IMR-90 (cell line): ENCODE data around the gene ZBTB47. TPM values are rescaled to one million over a fixed set of nuclear protein-coding genes. Genes with fewer than 3 reads are reported as not detected.

Experiments used
- ATAC-seq: fragments of 200-7000 bp; cut with Tn5 transposase; 2 replicates; pipeline ENCODE4 v1.9.1; 2020; ENCODE audit warnings: low read depth, mild to moderate bottlenecking, moderate library complexity
- BruUV-seq: library from RNA; stranded (reverse); fragments of 400-500 nt; replicated peaks from 2 replicates; lab custom pipeline; 2021; lab: Mats Ljungman, UMichigan
- CTCF ChIA-PET: fragments of 300-600 bp; formaldehyde crosslinking; extraction: SDS; loops from one replicate; lab custom pipeline; 2021; ENCODE audit warnings: antibody characterized with exemption; lab: Yijun Ruan, JAX
- POLR2A ChIA-PET: fragments of 300-600 bp; sonication (Branson Sonifier 250); formaldehyde crosslinking; loops from one replicate; lab custom pipeline; 2022; ENCODE audit warnings: antibody characterized with exemption; ENCODE audit not compliant: unreplicated experiment; lab: Charles Lee
- DNase-seq: peaks from one replicate; pipeline ENCODE4 v3.0.0; 2013
- H2AFZ ChIP-seq: replicated peaks from 2 replicates; pipeline ENCODE3; 2013; ENCODE audit warnings: low read length, mild to moderate bottlenecking; ENCODE audit not compliant: poor library complexity
- H2AK5ac ChIP-seq: 2 replicates; pipeline ENCODE4 v1.6.1; 2013; ENCODE audit warnings: low read depth, low read length, inconsistent platforms
- H2AK9ac ChIP-seq: replicated peaks from 2 replicates; pipeline ENCODE3; 2013; ENCODE audit warnings: mild to moderate bottlenecking, low read depth, low read length, moderate library complexity; ENCODE audit not compliant: poor library complexity
- H2BK120ac ChIP-seq: 2 replicates; pipeline ENCODE4 v1.6.1; 2013; ENCODE audit warnings: low read depth, low read length, inconsistent platforms
- H2BK15ac ChIP-seq: 3 replicates; pipeline ENCODE4 v1.6.1; 2013; ENCODE audit warnings: low read depth, low read length, inconsistent platforms
- H2BK20ac ChIP-seq: 2 replicates; pipeline ENCODE4 v1.6.1; 2013; ENCODE audit warnings: low read depth, mild to moderate bottlenecking, inconsistent platforms, low read length, moderate library complexity
- H2BK5ac ChIP-seq: 2 replicates; pipeline ENCODE4 v1.6.1; 2013; ENCODE audit warnings: mild to moderate bottlenecking, low read depth, low read length, inconsistent platforms; ENCODE audit not compliant: poor library complexity, severe bottlenecking
- H3K14ac ChIP-seq: replicated peaks from 2 replicates; pipeline ENCODE4 v1.6.1; 2013; ENCODE audit warnings: low read depth, low read length, inconsistent platforms
- H3K18ac ChIP-seq: 2 replicates; pipeline ENCODE4 v1.6.1; 2013; ENCODE audit warnings: low read depth, low read length, control low read depth
- H3K23ac ChIP-seq: 2 replicates; pipeline ENCODE4 v1.6.1; 2013; ENCODE audit warnings: low read depth, low read length, inconsistent platforms
- H3K27ac ChIP-seq: 2 replicates; pipeline ENCODE4 v1.5.1; 2013; ENCODE audit warnings: mild to moderate bottlenecking, control low read depth, low read length; ENCODE audit not compliant: insufficient read depth
- H3K27me3 ChIP-seq: 2 replicates; pipeline ENCODE4 v1.6.1; 2013; ENCODE audit warnings: low read length; ENCODE audit not compliant: control insufficient read depth, insufficient read depth
- H3K36me3 ChIP-seq: 2 replicates; pipeline ENCODE4 v1.6.1; 2013; ENCODE audit warnings: low read length, mixed read lengths; ENCODE audit not compliant: control insufficient read depth, insufficient read depth
- H3K4ac ChIP-seq: 2 replicates; pipeline ENCODE4 v1.6.1; 2013; ENCODE audit warnings: low read depth, low read length, inconsistent platforms
- H3K4me1 ChIP-seq: 2 replicates; pipeline ENCODE4 v1.6.1; 2013; ENCODE audit warnings: low read length, mixed read lengths; ENCODE audit not compliant: control insufficient read depth, insufficient read depth
- H3K4me2 ChIP-seq: 2 replicates; pipeline ENCODE4 v1.6.1; 2013; ENCODE audit warnings: low read depth, mild to moderate bottlenecking, control low read depth, low read length, moderate library complexity
- H3K4me3 ChIP-seq: 2 replicates; pipeline ENCODE4 v1.5.1; 2013; ENCODE audit warnings: low read depth, mild to moderate bottlenecking, control low read depth, low read length, moderate library complexity; ENCODE audit not compliant: insufficient read depth
- H3K56ac ChIP-seq: 2 replicates; pipeline ENCODE4 v1.6.1; 2013; ENCODE audit warnings: low read length, inconsistent platforms; ENCODE audit not compliant: insufficient read depth; ENCODE audit errors: extremely low read depth
- H3K79me1 ChIP-seq, 2 experiments: 2 replicates each; pipeline ENCODE4 v1.6.1; 2013; ENCODE audit warnings: low read length in 2 of 2, inconsistent platforms in 1 of 2, low read depth in 1 of 2
- H3K9ac ChIP-seq: 2 replicates; pipeline ENCODE4 v1.6.1; 2013; ENCODE audit warnings: low read depth, low read length, control low read depth
- H3K9me1 ChIP-seq: 2 replicates; pipeline ENCODE4 v1.6.1; 2013; ENCODE audit warnings: low read length, inconsistent platforms; ENCODE audit not compliant: insufficient read depth
- H3K9me3 ChIP-seq: 2 replicates; pipeline ENCODE4 v1.6.1; 2013; ENCODE audit warnings: low read length; ENCODE audit not compliant: control insufficient read depth, insufficient read depth
- H4K20me1 ChIP-seq: 2 replicates; pipeline ENCODE4 v1.6.1; 2013; ENCODE audit warnings: low read length, inconsistent platforms; ENCODE audit not compliant: insufficient read depth
- H4K5ac ChIP-seq: 2 replicates; pipeline ENCODE4 v1.6.1; 2013; ENCODE audit warnings: mild to moderate bottlenecking, low read depth, low read length, control low read depth
- H4K8ac ChIP-seq, 2 experiments: 2 replicates each; pipeline ENCODE4 v1.6.1; 2013; ENCODE audit warnings: low read depth in 2 of 2, low read length in 2 of 2, control low read depth in 1 of 2, inconsistent platforms in 1 of 2
- H4K91ac ChIP-seq: 2 replicates; pipeline ENCODE4 v1.6.1; 2013; ENCODE audit warnings: low read depth, low read length, inconsistent platforms; ENCODE audit not compliant: insufficient read depth
- CHD1 ChIP-seq: IDR thresholded peaks from 2 replicates; pipeline ENCODE4 v1.6.1; 2012; ENCODE audit warnings: low read depth, low read length, improper control_type of control experiment
- WGBS, 2 experiments: methylation state at CpG; one replicate each; pipeline versions ENCODE4 v1.1.5 to v1.1.7; 2013; ENCODE audit warnings: missing lambda C conversion rate in 2 of 2; ENCODE audit not compliant: insufficient read length in 1 of 2; ENCODE audit errors: extremely low coverage in 2 of 2; 5-methylcytosine and 5-hydroxymethylcytosine counted together
- dilution Hi-C: fragments of 300-500 bp; cut with HindIII; formaldehyde crosslinking; loops from one replicate; pipeline ENCODE4 v1.14.3; 2018; ENCODE audit warnings: low sequenced_read_pairs; ENCODE audit not compliant: unreplicated experiment
- in situ Hi-C: fragments of 300-500 bp; cut with MboI; formaldehyde crosslinking; loops from 3 replicates; pipeline ENCODE4 v1.14.3; 2019; ENCODE audit warnings: low sequenced_read_pairs, inconsistent platforms, mixed read lengths
- intact Hi-C: fragments of 100-400 bp; cut with micrococcal nuclease; formaldehyde crosslinking; loops from 2 replicates; pipeline ENCODE4 v1.10.0; 2022
- polyA plus RNA-seq, 3 experiments: library from polyadenylated mRNA; depleted of rRNA; stranded (reverse); fragments of >200 nt; gene quantifications; 2 replicates each; pipeline ENCODE4 v1.2.3, GENCODE V29; 2012; ENCODE audit warnings: low replicate concordance in 1 of 3
- total RNA-seq: library from RNA; depleted of rRNA; stranded (reverse); fragments of >200 nt; gene quantifications from 2 replicates; pipeline ENCODE4 v1.2.3, GENCODE V29; 2012

Gene ZBTB47
- total and polyA plus RNA-seq, 2 of the 4 experiments (the other 2 are of a cell fraction), result 10.9 to 16.8 TPM

DNA sequence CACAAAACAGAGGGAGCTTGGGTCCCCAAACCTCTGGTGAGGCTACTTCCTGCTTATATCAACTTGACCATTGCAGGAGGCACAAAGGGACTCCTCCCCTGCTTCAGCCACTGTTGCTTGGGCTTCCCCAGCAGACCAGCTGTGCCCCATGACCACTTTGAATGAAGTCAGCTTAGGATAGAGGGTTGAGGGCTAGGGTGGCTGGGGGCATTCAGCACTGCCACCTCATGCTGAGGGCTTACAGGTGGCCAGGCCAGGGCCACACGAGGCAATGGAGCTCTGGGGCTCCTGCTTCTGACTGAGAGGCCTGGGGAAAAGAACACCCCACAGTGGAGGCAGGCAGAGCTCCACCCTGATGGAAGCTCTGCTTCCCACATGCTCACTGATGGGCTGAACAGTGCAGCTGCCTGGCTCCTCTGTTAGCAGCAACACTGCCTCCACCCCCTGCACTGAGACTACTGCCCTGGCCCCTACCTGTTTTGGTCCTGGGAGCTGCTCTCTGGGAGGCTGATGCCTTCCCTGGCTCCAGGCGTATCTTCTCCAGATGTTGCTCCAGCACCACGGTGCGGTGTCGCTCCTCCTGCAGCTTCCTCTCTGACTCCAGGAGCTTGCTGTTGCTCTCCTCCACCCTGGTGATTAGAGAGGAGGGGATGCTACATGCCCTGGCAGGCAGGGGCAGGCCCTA lies 59.3 kb downstream of the ZBTB47 start:
- no peak for ATAC-seq
- H3K4me2 ChIP-seq, result no peak overlapping the region
- H3K14ac ChIP-seq, result no peak overlapping the region
- intact Hi-C loops (no loop called here), dilution Hi-C loops (no loop called here), in situ Hi-C loops (no loop called here)
- H2BK20ac ChIP-seq, result no peak overlapping the region
- no peak overlapping the region for H2AK9ac ChIP-seq
- no peak overlapping the region for H4K8ac ChIP-seq
- no peak overlapping the region for H2BK120ac ChIP-seq
- no peak overlapping the region for H3K4me3 ChIP-seq
- H2AFZ ChIP-seq, result peak overlapping the region; percentile 23
- H3K56ac ChIP-seq, result no peak overlapping the region
- no peak overlapping the region for H3K9ac ChIP-seq
- no peak overlapping the region for H3K23ac ChIP-seq
- H3K18ac ChIP-seq, result no peak overlapping the region
- no peak overlapping the region for H3K4ac ChIP-seq
- H3K27me3 ChIP-seq, result peaks cover 53% of the 10 kb centered on the region
- H3K27ac ChIP-seq, result no peak overlapping the region
- no peaks in the 10 kb centered on the region for H3K36me3 ChIP-seq
- no peak overlapping the region for H2BK15ac ChIP-seq
- no peaks in the 10 kb centered on the region for H3K4me1 ChIP-seq
- no peak for DNase-seq
- ChIA-PET POLR2A (no interaction called here), CTCF (no interaction called here)
- H4K5ac ChIP-seq, result no peak overlapping the region
- no peaks in the 10 kb centered on the region for H3K9me3 ChIP-seq
- H3K79me1 ChIP-seq, result no peaks in the 10 kb centered on the region
- BruUV-seq, result no TSS peak
- H4K20me1 ChIP-seq, result no peaks in the 10 kb centered on the region
- no CpG with 5 or more reads among the region's 5 CpGs for WGBS, 2 experiments
- no peak overlapping the region for H2BK5ac ChIP-seq
- no peak overlapping the region for H4K91ac ChIP-seq
- H3K9me1 ChIP-seq, result no peaks in the 10 kb centered on the region
- H2AK5ac ChIP-seq, result no peak overlapping the region
- TF ChIP-seq CHD1, result no peak
